HEK293 (cell line): Measurements from ENCODE around the gene AQP9.

Source experiments
- CTCF ChIA-PET: fragments of 350-600 bp; formaldehyde crosslinking; extraction: SDS; loops from one replicate; lab custom pipeline; 2021; ENCODE audit warnings: antibody characterized with exemption; lab: Yijun Ruan, JAX
- POLR2A ChIA-PET: fragments of 300-600 bp; formaldehyde crosslinking; extraction: SDS; loops from one replicate; lab custom pipeline; 2020; ENCODE audit warnings: antibody characterized with exemption, inconsistent platforms; lab: Yijun Ruan, JAX
- H3K27ac ChIP-seq: fragments of 200-500 bp; sonication (Bioruptor generic); 2 replicates; pipeline ENCODE4 v1.5.1; 2014; ENCODE audit warnings: low read depth, low read length, control low read depth, inconsistent platforms; ENCODE audit errors: extremely low read depth
- H3K36me3 ChIP-seq, 2 experiments: fragments of 200-500 bp in 1 of 2; sonication (Bioruptor generic) in 1 of 2; 1 replicate in 1 of 2; 2 replicates in 1 of 2; pipeline ENCODE4 v1.5.1; 2014 to 2017; ENCODE audit warnings: inconsistent platforms in 2 of 2, low read length in 2 of 2; ENCODE audit not compliant: control insufficient read depth in 2 of 2, insufficient read depth in 1 of 2
- H3K4me1 ChIP-seq: fragments of 200-500 bp; sonication (Bioruptor generic); 2 replicates; pipeline ENCODE4 v1.5.1; 2014; ENCODE audit warnings: mild to moderate bottlenecking, low read length, inconsistent platforms; ENCODE audit not compliant: control insufficient read depth, insufficient read depth
- H3K4me3 ChIP-seq: 2 replicates; pipeline ENCODE4 v1.5.1; 2011; ENCODE audit warnings: low read depth, mild to moderate bottlenecking, control low read depth, low read length, moderate library complexity
- H3K9me3 ChIP-seq: fragments of 200-500 bp; sonication (Bioruptor generic); 2 replicates; pipeline ENCODE4 v1.5.1; 2014; ENCODE audit warnings: low read depth, low read length, inconsistent platforms; ENCODE audit not compliant: control insufficient read depth, insufficient read depth
- ELK4 ChIP-seq: IDR thresholded peaks from 2 replicates; pipeline ENCODE4 v1.6.1; 2011; ENCODE audit warnings: mild to moderate bottlenecking, low read depth, low read length, borderline replicate concordance
- MYNN ChIP-seq: fragments of 450-650 bp; formaldehyde crosslinking; IDR thresholded peaks from 2 replicates; pipeline ENCODE4 v1.5.1; 2016; ENCODE audit warnings: missing biosample characterization, missing genetic modification characterization, borderline replicate concordance
- PRDM4 ChIP-seq: fragments of 450-650 bp; formaldehyde crosslinking; IDR thresholded peaks from 2 replicates; pipeline ENCODE4 v1.5.1; 2017; ENCODE audit warnings: missing biosample characterization, missing genetic modification characterization
- TRIM28 ChIP-seq: IDR thresholded peaks from 2 replicates; pipeline ENCODE4 v1.6.1; 2011; ENCODE audit warnings: low read length, control low read depth, borderline replicate concordance
- ZBTB21 ChIP-seq: fragments of 450-650 bp; formaldehyde crosslinking; IDR thresholded peaks from 2 replicates; pipeline ENCODE4 v1.5.1; 2017; ENCODE audit warnings: missing biosample characterization, missing genetic modification characterization
- ZBTB48 ChIP-seq: fragments of 450-650 bp; formaldehyde crosslinking; IDR thresholded peaks from 2 replicates; pipeline ENCODE4 v1.5.1; 2016; ENCODE audit warnings: missing biosample characterization, missing genetic modification characterization
- ZEB2 ChIP-seq: fragments of 450-650 bp; formaldehyde crosslinking; IDR thresholded peaks from 2 replicates; pipeline ENCODE4 v1.5.1; 2016; ENCODE audit warnings: missing biosample characterization, missing genetic modification characterization
- ZNF133 ChIP-seq: fragments of 450-650 bp; formaldehyde crosslinking; IDR thresholded peaks from 2 replicates; pipeline ENCODE4 v1.5.1; 2016; ENCODE audit warnings: missing biosample characterization, missing genetic modification characterization
- ZNF155 ChIP-seq: fragments of 450-650 bp; formaldehyde crosslinking; IDR thresholded peaks from 2 replicates; pipeline ENCODE4 v1.5.1; 2016; ENCODE audit warnings: missing biosample characterization, missing genetic modification characterization
- ZNF23 ChIP-seq: fragments of 450-650 bp; formaldehyde crosslinking; IDR thresholded peaks from 2 replicates; pipeline ENCODE4 v1.5.1; 2016; ENCODE audit warnings: missing biosample characterization, missing genetic modification characterization, borderline replicate concordance
- ZNF280D ChIP-seq: fragments of 450-650 bp; formaldehyde crosslinking; IDR thresholded peaks from 2 replicates; pipeline ENCODE4 v1.5.1; 2016; ENCODE audit warnings: missing biosample characterization, missing genetic modification characterization
- ZNF549 ChIP-seq: fragments of 450-650 bp; IDR thresholded peaks from 2 replicates; pipeline ENCODE4 v1.5.1; 2018; ENCODE audit warnings: missing biosample characterization, missing genetic modification characterization, mild to moderate bottlenecking, inconsistent platforms, moderate library complexity
- ZNF558 ChIP-seq: fragments of 450-650 bp; formaldehyde crosslinking; IDR thresholded peaks from 2 replicates; pipeline ENCODE4 v1.5.1; 2016; ENCODE audit warnings: missing biosample characterization, missing genetic modification characterization
- ZNF580 ChIP-seq: fragments of 450-650 bp; formaldehyde crosslinking; IDR thresholded peaks from 2 replicates; pipeline ENCODE4 v1.5.1; 2016; ENCODE audit warnings: missing biosample characterization, missing genetic modification characterization
- ZNF645 ChIP-seq: fragments of 450-650 bp; formaldehyde crosslinking; IDR thresholded peaks from 2 replicates; pipeline ENCODE4; 2016; ENCODE audit warnings: missing biosample characterization, missing genetic modification characterization
- ZNF654 ChIP-seq: fragments of 450-650 bp; formaldehyde crosslinking; IDR thresholded peaks from 2 replicates; pipeline ENCODE4 v1.5.1; 2016; ENCODE audit warnings: low read depth, missing biosample characterization, missing genetic modification characterization
- ZNF664 ChIP-seq: fragments of 450-650 bp; formaldehyde crosslinking; IDR thresholded peaks from 2 replicates; pipeline ENCODE4 v1.5.1; 2016; ENCODE audit warnings: missing biosample characterization, missing genetic modification characterization
- ZNF677 ChIP-seq: fragments of 450-650 bp; IDR thresholded peaks from 2 replicates; pipeline ENCODE4 v1.5.0; 2018; ENCODE audit warnings: missing biosample characterization, mild to moderate bottlenecking, missing genetic modification characterization, moderate library complexity
- ZSCAN23 ChIP-seq: fragments of 450-650 bp; formaldehyde crosslinking; IDR thresholded peaks from 2 replicates; pipeline ENCODE4 v1.5.1; 2016; ENCODE audit warnings: missing biosample characterization, missing genetic modification characterization
- TF ChIP-seq, protein P1 (sequence below): sonication (generic); formaldehyde crosslinking; IDR thresholded peaks from 2 replicates; pipeline ENCODE4 v1.8.1; 2022; ENCODE audit warnings: mild to moderate bottlenecking, moderate library complexity, missing genetic modification reagents
- TF ChIP-seq, protein P2 (sequence below): fragments of 450-650 bp; formaldehyde crosslinking; IDR thresholded peaks from 2 replicates; pipeline ENCODE4 v1.5.1; 2016; ENCODE audit warnings: missing biosample characterization, missing genetic modification characterization
- TF ChIP-seq, protein P3 (sequence below): fragments of 450-650 bp; formaldehyde crosslinking; IDR thresholded peaks from 2 replicates; pipeline ENCODE4 v1.5.1; 2016; ENCODE audit warnings: missing biosample characterization, missing genetic modification characterization

AQP9 gene

DNA sequence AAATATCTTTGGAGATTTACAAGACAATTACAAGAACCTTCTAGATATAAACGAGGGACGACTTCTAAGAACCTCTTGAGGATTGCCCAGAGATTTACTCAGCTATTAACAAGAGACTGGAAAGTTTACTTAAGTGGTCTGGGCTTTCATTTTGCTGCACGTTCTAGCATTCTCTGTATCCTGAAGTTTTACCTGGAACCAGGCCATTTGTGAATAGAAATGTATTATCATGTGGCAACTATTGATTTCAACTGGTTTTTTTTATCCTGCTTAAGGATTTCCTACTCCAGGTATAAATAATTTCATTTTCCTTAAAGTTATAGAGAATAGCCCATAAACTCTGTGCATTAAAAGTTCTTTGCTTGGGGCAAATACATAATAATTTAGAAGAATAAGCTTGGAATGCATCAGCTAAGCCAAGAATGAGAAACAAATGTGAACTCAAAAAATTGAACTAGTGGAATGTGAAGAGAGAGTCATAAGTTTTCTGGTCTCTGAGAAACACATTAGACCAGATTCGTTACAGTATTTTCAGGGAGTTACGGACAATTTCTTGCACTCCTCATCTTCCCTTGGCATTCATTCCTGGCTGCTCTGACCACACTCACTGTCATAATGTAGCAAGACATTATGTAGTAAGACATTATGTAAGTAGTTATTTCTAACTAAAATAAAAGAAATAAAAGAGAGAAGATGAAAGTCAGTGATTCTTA, 1.3 kb downstream of the AQP9 start:
- POLR2A ChIA-PET, result no interaction called here
- Histone ChIP-seq H3K4me3 (no peak overlapping the region), H3K27ac (no peak overlapping the region), H3K4me1 (no peaks in the 10 kb centered on the region), H3K36me3 (no peaks in the 10 kb centered on the region), H3K9me3 (no peaks in the 10 kb centered on the region)
- CTCF ChIA-PET, result no interaction called here
- TF ChIP-seq ZSCAN23 (no peak), ZEB2 (tag by site-specific recombination) (no peak), ZNF558 (tag by site-specific recombination) (no peak), ZNF580 (tag by site-specific recombination) (no peak), ZNF654 (no peak), ZNF664 (tag by site-specific recombination) (no peak), ZNF23 (tag by site-specific recombination) (no peak), ZNF677 (tag by site-specific recombination) (no peak), ZNF155 (tag by site-specific recombination) (no peak), MYNN (no peak), ZBTB21 (tag by site-specific recombination) (no peak), ZNF280D (tag by site-specific recombination) (no peak)
- TF ChIP-seq, protein P1, sequence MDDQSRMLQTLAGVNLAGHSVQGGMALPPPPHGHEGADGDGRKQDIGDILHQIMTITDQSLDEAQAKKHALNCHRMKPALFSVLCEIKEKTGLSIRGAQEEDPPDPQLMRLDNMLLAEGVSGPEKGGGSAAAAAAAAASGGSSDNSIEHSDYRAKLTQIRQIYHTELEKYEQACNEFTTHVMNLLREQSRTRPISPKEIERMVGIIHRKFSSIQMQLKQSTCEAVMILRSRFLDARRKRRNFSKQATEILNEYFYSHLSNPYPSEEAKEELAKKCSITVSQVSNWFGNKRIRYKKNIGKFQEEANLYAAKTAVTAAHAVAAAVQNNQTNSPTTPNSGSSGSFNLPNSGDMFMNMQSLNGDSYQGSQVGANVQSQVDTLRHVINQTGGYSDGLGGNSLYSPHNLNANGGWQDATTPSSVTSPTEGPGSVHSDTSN, result no peak
- TF ChIP-seq, protein P2, sequence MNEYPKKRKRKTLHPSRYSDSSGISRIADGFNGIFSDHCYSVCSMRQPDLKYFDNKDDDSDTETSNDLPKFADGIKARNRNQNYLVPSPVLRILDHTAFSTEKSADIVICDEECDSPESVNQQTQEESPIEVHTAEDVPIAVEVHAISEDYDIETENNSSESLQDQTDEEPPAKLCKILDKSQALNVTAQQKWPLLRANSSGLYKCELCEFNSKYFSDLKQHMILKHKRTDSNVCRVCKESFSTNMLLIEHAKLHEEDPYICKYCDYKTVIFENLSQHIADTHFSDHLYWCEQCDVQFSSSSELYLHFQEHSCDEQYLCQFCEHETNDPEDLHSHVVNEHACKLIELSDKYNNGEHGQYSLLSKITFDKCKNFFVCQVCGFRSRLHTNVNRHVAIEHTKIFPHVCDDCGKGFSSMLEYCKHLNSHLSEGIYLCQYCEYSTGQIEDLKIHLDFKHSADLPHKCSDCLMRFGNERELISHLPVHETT (tag by site-specific recombination), result no peak

GRCh38 chr15:58139989-58140522, 1.9 kb downstream of the AQP9 start:
- Histone ChIP-seq H3K9me3 (no peaks in the 10 kb centered on the region), H3K4me3 (no peak overlapping the region), H3K36me3 (no peaks in the 10 kb centered on the region), H3K4me1 (no peaks in the 10 kb centered on the region), H3K27ac (no peak overlapping the region)
- POLR2A ChIA-PET, result no interaction called here
- CTCF ChIA-PET, result no interaction called here
- TF ChIP-seq ZNF580 (tag by site-specific recombination) (no peak), ZNF133 (tag by site-specific recombination) (no peak), ZBTB48 (tag by site-specific recombination) (no peak), ZNF645 (tag by site-specific recombination) (no peak), TRIM28 (no peak), ZNF549 (no peak), ELK4 (no peak), PRDM4 (tag by site-specific recombination) (no peak)
- TF ChIP-seq, protein P3, sequence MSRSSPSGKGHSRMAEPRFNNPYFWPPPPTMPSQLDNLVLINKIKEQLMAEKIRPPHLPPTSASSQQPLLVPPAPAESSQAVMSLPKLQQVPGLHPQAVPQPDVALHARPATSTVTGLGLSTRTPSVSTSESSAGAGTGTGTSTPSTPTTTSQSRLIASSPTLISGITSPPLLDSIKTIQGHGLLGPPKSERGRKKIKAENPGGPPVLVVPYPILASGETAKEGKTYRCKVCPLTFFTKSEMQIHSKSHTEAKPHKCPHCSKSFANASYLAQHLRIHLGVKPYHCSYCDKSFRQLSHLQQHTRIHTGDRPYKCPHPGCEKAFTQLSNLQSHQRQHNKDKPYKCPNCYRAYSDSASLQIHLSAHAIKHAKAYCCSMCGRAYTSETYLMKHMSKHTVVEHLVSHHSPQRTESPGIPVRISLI (tag by site-specific recombination), result no peak
